Activated naive CD8-positive, alpha-beta T cell treated with anti-CD3 and anti-CD28 coated beads, Interleukin-2, amount 10 ng/mL, durations not matched to agents 7 days and 5 days (primary cell): ENCODE data around the gene WTIP. TPM values are rescaled to one million over a fixed set of nuclear protein-coding genes. Genes with fewer than 3 reads are reported as not detected.
A peak's percentile ranks its signal among the peaks of the same experiment; 100 is the strongest.
"Not testable (repeated sequence)": the region's sequence is repeated elsewhere in the genome, so short reads cannot be mapped to it uniquely, and the experiment has no call there.

Experiments used
- ATAC-seq: fragments of 150-1000 bp; cut with Tn5 transposase; one replicate; pipeline ENCODE4 v1.10.0; 2021; ENCODE audit warnings: low read depth, moderate library complexity
- POLR2A ChIA-PET: fragments of 350-600 bp; sonication (Branson Sonifier 250); formaldehyde crosslinking; loops from one replicate; lab custom pipeline; 2021; ENCODE audit warnings: antibody characterized with exemption; lab: Charles Lee
- DNase-seq: peaks from one replicate; pipeline ENCODE4 v3.0.0; 2021
- H3K27ac Mint-ChIP-seq: one replicate; pipeline ENCODE4 v1.8.0; 2022; ENCODE audit warnings: mild to moderate bottlenecking, mixed read lengths
- H3K27me3 Mint-ChIP-seq: one replicate; pipeline ENCODE4 v1.8.0; 2022; ENCODE audit warnings: mild to moderate bottlenecking, moderate library complexity, mixed read lengths
- H3K36me3 Mint-ChIP-seq: one replicate; pipeline ENCODE4 v1.8.0; 2021; ENCODE audit warnings: mild to moderate bottlenecking, mixed read lengths
- H3K4me1 Mint-ChIP-seq: one replicate; pipeline ENCODE4 v1.8.0; 2021; ENCODE audit warnings: mixed read lengths
- H3K4me3 Mint-ChIP-seq: one replicate; pipeline ENCODE4 v1.8.0; 2022; ENCODE audit warnings: mild to moderate bottlenecking, moderate library complexity, mixed read lengths
- H3K9me3 Mint-ChIP-seq: one replicate; pipeline ENCODE4 v1.8.0; 2021; ENCODE audit warnings: mixed read lengths
- total RNA-seq, 2 experiments: library from RNA; stranded (reverse); gene quantifications; one replicate each; pipeline ENCODE4 v1.2.3, GENCODE V29; 2021

The WTIP gene
- under 1 TPM; 0.23 to 0.55 TPM for total RNA-seq

DNA sequence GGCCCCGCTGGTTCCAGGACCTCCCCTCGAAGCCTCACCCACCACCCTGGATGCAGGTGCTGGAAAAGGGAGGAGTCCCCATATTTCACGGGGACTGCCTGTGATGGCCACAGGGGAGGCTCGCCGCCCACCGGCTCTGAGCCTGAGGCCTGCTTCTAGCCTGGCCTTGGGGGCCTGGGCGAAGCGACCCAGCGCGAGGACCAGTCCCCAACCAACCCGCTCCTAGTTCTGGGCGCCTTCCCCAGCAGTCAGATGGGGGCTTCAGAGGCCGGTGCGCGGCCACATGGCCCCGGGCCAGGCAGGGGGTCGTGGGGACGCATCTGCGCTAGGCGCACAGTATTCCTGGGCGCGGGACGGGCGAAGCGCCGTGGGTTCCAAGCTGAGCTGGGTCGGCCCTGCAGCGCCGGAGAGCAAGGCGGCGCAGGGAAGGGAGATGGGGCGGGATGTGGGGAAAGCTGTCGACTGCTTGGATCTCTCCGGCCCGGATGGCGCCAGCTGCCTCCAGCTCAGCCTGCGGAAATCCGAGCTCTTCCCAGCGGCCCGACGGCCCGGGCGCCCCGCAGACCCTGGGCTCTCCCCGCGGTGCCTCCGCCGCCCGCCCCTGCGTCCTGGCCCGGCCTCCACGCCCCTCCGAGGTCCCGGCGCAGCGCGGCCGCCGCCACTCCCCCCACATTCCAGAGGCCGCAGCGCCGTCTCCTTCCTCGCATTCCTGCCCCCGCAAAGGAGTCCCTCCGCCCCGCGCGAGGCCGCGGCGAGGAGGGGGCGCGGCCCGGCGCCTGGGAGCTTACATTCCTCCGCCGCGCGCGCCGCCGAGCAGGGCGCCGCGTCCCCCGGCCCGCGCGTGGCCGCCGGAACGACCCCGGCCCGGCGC is at the start of gene WTIP:
TSS of gene WTIP (plus strand) at position 788 of the 871 bp plus-strand sequence. CDS start 217 bp downstream, outside the sequence.
- H3K4me3 Mint-ChIP-seq = peak within 1 kb of the TSS; percentile 43
- POLR2A ChIA-PET = no interaction called here

DNA sequence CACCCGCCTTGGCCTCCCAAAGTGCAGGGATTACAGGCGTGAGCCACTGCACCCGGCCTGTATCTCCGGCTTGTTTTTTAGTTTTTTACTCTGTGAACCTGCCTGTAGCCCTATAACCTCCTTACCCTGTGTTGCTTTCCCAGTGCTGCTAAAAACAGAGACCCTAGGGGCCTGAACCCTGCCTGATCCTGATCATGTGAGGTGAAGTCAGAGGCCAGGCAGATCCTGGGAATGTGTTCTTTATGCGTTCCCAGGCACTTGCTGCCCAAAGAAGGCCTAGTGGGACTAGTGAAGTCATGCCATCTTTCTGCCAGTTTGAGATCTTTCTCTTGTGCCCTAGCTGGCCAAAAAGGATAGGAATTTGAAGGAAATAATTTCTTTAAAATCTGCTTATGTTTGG is 48.8 kb upstream of the WTIP start:
- H3K9me3 Mint-ChIP-seq = no peaks in the 10 kb centered on the region
- no peak overlapping the region for H3K27ac Mint-ChIP-seq
- H3K36me3 Mint-ChIP-seq = peaks cover 19% of the 10 kb centered on the region
- ATAC-seq (no peak), DNase-seq (no peak)
- peaks cover 23% of the 10 kb centered on the region for H3K4me1 Mint-ChIP-seq
- POLR2A ChIA-PET = no interaction called here
- no peaks in the 10 kb centered on the region for H3K27me3 Mint-ChIP-seq
- no peak overlapping the region for H3K4me3 Mint-ChIP-seq

More for the DNA sequence above, at the start of gene WTIP:
- Mint-ChIP-seq H3K4me1 (peaks cover 3% of the 10 kb centered on the region), H3K9me3 (no peaks in the 10 kb centered on the region), H3K27ac (no peak within 1 kb of the TSS), H3K36me3 (no peaks in the 10 kb centered on the region), H3K27me3 (peaks cover 54% of the 10 kb centered on the region)
- no peak for DNase-seq
- ATAC-seq = no peak

DNA sequence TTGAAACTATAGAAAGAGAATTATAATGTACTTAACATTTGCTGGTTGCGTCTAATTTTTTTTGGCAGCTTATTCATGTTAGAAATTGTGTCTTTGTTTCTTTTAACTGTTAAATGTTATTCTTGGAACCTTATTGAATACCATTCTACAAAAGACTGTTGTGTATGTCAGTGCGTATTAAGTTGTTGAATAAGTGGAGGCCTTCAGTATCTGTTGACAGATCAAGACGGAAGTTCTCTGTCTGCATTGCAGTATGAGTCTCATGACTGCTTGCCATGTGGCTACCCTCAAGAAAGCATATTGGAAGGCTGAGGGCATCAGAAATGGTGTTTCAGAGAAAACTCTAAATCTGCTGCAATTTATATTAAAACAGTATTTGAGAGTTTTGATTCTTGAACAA is 44.8 kb upstream of the WTIP start:
- Mint-ChIP-seq H3K4me1 (peaks cover 6% of the 10 kb centered on the region), H3K4me3 (no peak overlapping the region)

DNA sequence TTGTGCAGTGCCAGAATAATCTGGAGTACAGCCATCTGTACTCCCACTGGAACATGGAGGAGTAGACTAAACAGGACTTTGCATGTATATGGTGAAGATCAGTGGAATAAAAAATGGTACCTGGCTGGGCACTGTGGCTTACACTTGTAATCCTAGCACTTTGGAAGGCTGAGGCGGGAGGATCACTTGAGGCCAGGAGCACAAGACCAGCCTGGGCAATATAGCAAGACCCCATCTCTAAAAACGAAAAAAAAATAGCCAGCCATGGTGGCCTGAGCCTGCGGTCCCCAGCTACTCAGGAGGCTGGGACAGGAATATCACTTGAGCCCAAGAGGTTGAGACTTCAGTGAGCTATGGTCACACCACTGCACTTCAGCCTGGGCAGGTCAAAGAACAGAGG is 33.4 kb upstream of the WTIP start:
- Mint-ChIP-seq H3K36me3 (peaks cover 42% of the 10 kb centered on the region), H3K4me3 (no peak overlapping the region), H3K27ac (no peak overlapping the region), H3K27me3 (no peaks in the 10 kb centered on the region), H3K9me3 (no peaks in the 10 kb centered on the region), H3K4me1 (peaks cover 5% of the 10 kb centered on the region)
- POLR2A ChIA-PET = no interaction called here
- ATAC-seq (no peak), DNase-seq (no peak)

More for the DNA sequence above, 44.8 kb upstream of the WTIP start:
- Mint-ChIP-seq H3K27me3 (no peaks in the 10 kb centered on the region), H3K36me3 (peaks cover 18% of the 10 kb centered on the region), H3K9me3 (no peaks in the 10 kb centered on the region), H3K27ac (no peak overlapping the region)
- POLR2A ChIA-PET = no interaction called here
- ATAC-seq = no peak
- no peak for DNase-seq

DNA sequence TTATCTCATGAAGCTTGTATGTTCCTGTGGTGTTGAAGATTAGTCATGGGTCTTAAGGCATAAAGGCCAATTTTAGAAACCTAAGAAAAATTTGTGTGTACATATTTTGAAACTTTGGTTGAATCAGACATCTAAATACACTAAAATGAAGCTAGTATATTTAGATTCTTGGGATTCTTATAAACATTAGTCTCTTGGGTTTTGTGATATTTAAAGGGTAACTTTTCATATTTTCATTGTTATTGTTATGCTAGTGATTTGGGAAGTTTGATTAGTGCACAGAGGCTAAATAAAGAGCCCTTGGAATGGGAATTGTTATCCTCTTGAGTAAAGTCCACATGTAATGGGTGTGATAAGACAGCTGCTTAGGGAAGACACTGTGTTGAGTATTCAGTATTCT is 28.8 kb upstream of the WTIP start:
- ATAC-seq = no peak
- peaks cover 41% of the 10 kb centered on the region for H3K36me3 Mint-ChIP-seq
- peaks cover 5% of the 10 kb centered on the region for H3K4me1 Mint-ChIP-seq
- peak overlapping the region; percentile 17 for H3K27ac Mint-ChIP-seq
- H3K27me3 Mint-ChIP-seq = no peaks in the 10 kb centered on the region
- no peak for DNase-seq
- H3K4me3 Mint-ChIP-seq = no peak overlapping the region
- POLR2A ChIA-PET = no interaction called here
- H3K9me3 Mint-ChIP-seq = no peaks in the 10 kb centered on the region

DNA sequence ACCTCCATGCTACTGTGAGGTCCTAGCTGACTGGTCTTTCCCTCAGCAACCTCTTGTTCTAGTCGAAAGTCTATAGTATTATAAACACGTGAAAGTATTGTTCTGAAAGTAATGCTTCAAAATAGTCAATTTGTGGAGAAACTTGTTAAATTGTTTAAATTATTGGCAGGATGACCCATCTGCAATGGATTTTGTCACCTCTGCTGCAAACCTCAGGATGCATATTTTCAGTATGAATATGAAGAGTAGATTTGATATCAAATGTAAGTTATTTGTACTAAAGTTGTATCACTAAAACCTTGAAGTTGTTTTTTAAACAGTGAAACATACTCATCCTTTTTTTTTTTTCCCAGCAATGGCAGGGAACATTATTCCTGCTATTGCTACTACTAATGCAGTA is 27.5 kb upstream of the WTIP start:
- Mint-ChIP-seq H3K27ac (no peak overlapping the region), H3K9me3 (no peaks in the 10 kb centered on the region), H3K27me3 (no peaks in the 10 kb centered on the region), H3K4me3 (no peak overlapping the region), H3K4me1 (peaks cover 5% of the 10 kb centered on the region), H3K36me3 (peaks cover 38% of the 10 kb centered on the region)
- ATAC-seq (no peak), DNase-seq (no peak)
- POLR2A ChIA-PET = no interaction called here

DNA sequence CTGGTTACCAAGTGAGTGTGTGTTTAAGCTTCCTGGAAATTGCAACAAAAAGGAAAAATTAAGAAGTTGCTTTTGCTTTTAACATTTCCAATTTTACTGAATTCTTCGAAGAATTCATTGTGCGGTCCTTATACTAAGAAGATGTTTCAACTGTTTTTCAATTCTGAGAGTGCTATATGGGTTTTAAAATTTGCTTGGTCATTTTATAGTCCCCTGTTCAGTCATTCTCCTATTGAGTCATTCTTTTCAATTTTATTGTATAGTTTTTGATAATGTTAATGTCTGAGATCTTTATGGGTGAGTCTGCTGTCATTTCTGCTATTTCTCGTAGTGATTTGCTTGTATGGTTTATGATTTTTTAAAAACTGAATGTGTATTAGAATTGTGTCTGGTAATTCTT is 26.9 kb upstream of the WTIP start:
- no peak for ATAC-seq
- no peak overlapping the region for H3K27ac Mint-ChIP-seq
- peaks cover 32% of the 10 kb centered on the region for H3K36me3 Mint-ChIP-seq
- H3K4me3 Mint-ChIP-seq = no peak overlapping the region
- no peak for DNase-seq
- H3K27me3 Mint-ChIP-seq = no peaks in the 10 kb centered on the region
- H3K4me1 Mint-ChIP-seq = peaks cover 5% of the 10 kb centered on the region
- no peaks in the 10 kb centered on the region for H3K9me3 Mint-ChIP-seq
- POLR2A ChIA-PET = no interaction called here

DNA sequence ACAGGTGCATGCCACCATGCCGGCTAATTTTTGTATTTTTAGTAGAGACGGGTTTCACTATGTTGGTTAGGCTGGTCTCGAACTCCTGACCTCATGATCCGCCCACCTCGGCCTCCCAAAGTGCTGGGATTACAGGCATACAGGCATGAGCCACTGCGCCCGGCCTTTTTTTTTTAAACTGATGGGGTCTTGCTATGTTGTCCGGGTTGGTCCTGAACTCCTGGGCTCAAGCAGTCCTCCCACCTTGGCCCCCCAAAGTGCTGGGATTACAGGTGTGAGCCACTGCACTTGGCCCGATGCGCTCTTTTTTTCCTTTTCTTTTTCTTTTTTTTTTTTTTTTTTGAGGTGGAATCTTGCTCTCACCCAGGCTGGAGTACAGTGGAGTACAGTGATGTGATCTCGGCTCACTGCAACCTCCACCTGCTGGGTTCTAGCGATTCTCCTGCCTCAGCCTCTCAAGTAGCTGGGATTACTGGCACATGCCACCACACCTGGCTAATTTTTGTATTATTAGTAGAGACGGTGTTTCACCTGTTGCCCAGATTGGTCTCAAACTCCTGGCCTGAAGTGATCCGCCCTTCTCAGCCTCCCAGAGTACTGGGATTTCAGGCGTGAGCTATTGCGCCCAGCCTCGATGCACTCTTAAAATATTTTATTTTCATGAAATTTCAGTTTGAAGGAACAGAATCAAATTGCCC is 25.6 kb upstream of the WTIP start:
- H3K36me3 Mint-ChIP-seq = peaks cover 36% of the 10 kb centered on the region
- H3K27me3 Mint-ChIP-seq, H3K4me3 Mint-ChIP-seq, ATAC-seq, H3K4me1 Mint-ChIP-seq, H3K9me3 Mint-ChIP-seq, DNase-seq, H3K27ac Mint-ChIP-seq, POLR2A ChIA-PET: not testable (repeated sequence)

DNA sequence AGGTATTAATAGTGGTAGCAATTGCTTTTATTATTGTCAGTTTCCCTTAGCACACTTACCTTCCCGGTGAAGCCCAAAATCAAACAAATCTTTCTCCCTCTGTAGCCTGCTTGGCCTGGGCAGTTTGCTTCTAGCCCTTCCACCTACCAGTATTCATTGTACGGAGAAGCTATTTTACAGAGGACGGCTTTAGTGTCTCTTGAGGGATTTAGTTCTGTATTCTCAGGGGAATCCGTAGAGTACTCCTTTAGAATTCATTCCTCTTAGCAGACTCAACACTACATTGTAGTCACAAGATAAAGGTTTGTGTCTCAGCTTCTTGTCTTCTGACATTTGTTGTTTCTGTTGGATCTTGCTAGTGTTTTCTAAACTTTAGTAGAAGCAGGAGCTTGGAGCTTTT is 24.1 kb upstream of the WTIP start:
- Mint-ChIP-seq H3K27ac (peak overlapping the region; percentile 36), H3K27me3 (no peaks in the 10 kb centered on the region), H3K4me1 (peaks cover 6% of the 10 kb centered on the region), H3K4me3 (no peak overlapping the region), H3K9me3 (no peaks in the 10 kb centered on the region), H3K36me3 (peaks cover 45% of the 10 kb centered on the region)
- no peak for ATAC-seq
- POLR2A ChIA-PET = no interaction called here
- no peak for DNase-seq

DNA sequence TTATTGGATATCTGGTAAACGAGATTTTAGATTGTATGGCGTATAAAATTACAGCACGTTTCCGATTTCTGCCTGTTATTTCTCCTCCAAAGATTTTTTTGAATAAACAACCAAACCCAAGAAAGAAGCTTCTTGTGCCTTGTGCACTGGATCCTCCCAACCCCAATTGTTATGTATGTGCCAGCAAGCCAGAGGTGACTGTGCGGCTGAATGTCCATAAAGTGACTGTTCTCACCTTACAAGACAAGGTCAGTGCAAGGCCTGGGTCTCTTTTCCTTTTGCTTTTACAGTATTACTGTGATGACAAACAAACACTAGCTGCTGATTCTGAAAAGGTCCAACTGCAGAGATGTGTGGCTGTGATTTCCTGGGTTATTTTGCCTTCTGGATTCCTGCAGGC is 22.9 kb upstream of the WTIP start:
- H3K36me3 Mint-ChIP-seq = peaks cover 44% of the 10 kb centered on the region
- H3K4me1 Mint-ChIP-seq = peaks cover 4% of the 10 kb centered on the region
- H3K9me3 Mint-ChIP-seq = no peaks in the 10 kb centered on the region
- H3K4me3 Mint-ChIP-seq = no peak overlapping the region
- no peaks in the 10 kb centered on the region for H3K27me3 Mint-ChIP-seq
- POLR2A ChIA-PET = no interaction called here
- DNase-seq (no peak), ATAC-seq (no peak)
- H3K27ac Mint-ChIP-seq = no peak overlapping the region

DNA sequence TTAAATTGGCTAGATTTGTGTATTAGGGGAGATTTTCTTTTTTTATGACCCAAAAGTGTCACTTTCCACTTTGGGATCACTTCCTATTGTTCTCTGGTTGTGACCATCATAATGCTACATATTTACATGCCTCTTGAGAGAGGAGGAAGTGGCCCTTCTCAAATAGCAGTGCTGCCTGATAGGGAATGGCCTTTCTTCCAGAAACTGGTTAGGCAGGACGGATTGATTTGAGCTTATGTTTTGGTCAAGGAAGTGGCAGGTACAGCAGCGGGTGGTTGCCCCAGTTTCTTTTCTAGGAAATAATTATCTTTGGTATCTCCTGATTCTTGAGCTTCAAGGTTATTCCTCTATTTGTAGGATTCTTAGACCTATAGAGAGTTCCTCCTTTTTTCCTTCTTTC is 21.9 kb upstream of the WTIP start:
- no peaks in the 10 kb centered on the region for H3K27me3 Mint-ChIP-seq
- H3K4me3 Mint-ChIP-seq = no peak overlapping the region
- no peaks in the 10 kb centered on the region for H3K9me3 Mint-ChIP-seq
- DNase-seq (no peak), ATAC-seq (no peak)
- no peak overlapping the region for H3K27ac Mint-ChIP-seq
- peaks cover 40% of the 10 kb centered on the region for H3K36me3 Mint-ChIP-seq
- H3K4me1 Mint-ChIP-seq = peaks cover 4% of the 10 kb centered on the region
- POLR2A ChIA-PET = no interaction called here

DNA sequence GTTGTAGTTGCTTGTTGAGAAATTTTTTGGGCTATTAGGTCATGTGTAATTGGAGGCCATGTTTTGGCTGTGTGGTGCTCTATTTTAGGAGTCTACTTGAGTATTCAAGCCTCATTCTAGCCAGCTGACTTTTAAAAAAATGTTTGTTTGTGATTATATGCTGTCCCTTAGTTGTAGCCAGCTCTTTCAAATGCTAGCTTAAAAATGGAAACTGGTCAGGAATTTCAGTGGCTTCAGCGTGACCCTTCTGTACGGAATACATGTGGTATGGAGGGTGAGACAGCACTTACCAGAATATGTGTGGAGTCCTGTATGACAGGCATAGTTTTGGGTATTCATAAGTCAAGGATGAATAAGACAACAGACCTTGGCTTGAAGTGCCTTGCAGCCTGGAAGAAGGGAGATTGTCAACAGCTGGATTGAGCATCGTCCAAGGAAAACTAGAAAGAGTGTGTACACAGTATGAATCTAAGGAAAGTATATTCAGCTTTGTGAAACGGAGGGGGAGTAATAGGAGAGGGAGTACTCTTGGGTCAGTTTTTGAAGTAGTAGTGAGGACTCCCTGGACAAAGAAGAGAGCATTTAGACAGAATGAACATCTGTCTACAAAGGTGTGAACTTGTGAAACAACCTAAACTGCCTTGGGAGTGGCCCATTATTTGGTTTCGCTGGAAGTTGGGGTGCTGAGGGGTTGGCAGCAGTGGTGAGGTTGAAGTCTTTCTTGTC is 20.0 kb upstream of the WTIP start:
- DNase-seq (no peak), ATAC-seq (no peak)
- peaks cover 4% of the 10 kb centered on the region for H3K4me1 Mint-ChIP-seq
- no peaks in the 10 kb centered on the region for H3K9me3 Mint-ChIP-seq
- POLR2A ChIA-PET = no interaction called here
- H3K36me3 Mint-ChIP-seq = peaks cover 40% of the 10 kb centered on the region
- H3K27ac Mint-ChIP-seq = no peak overlapping the region
- no peak overlapping the region for H3K4me3 Mint-ChIP-seq
- no peaks in the 10 kb centered on the region for H3K27me3 Mint-ChIP-seq

DNA sequence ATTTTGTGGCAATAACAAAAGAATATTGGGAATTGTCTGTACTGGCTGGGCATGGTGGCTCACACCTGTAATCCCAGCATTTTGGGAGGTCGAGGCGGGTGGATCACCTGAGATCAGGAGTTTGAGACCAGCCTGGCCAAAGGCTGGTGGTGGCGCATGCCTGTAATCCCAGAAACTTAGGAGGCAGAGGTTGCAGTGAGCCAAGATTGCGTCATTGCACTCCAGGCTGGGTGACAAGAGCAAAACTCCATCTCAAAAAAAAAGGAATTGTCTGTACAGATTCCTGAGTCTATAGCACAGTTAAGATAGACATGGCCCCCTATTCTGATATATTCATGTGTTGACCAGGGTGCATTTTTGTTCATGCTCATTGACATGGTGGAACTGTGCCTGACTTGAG is 16.8 kb upstream of the WTIP start:
- peaks cover 44% of the 10 kb centered on the region for H3K36me3 Mint-ChIP-seq
- POLR2A ChIA-PET, H3K4me1 Mint-ChIP-seq, H3K27me3 Mint-ChIP-seq, H3K27ac Mint-ChIP-seq, H3K4me3 Mint-ChIP-seq, ATAC-seq, H3K9me3 Mint-ChIP-seq, DNase-seq: not testable (repeated sequence)
